Middle frontal gyrus (tissue), 1 donor: Measurements from ENCODE around the gene RAVER2.
"Not testable (repeated sequence)": the region's sequence is repeated elsewhere in the genome, so short reads cannot be mapped to it uniquely, and the experiment has no call there.

Source experiments
- DNase-seq: peaks from one replicate; pipeline ENCODE4 v3.0.0-alpha.2; 2015; ENCODE audit warnings: low spot score; ENCODE audit errors: extremely low spot score

The RAVER2 gene, protein sequence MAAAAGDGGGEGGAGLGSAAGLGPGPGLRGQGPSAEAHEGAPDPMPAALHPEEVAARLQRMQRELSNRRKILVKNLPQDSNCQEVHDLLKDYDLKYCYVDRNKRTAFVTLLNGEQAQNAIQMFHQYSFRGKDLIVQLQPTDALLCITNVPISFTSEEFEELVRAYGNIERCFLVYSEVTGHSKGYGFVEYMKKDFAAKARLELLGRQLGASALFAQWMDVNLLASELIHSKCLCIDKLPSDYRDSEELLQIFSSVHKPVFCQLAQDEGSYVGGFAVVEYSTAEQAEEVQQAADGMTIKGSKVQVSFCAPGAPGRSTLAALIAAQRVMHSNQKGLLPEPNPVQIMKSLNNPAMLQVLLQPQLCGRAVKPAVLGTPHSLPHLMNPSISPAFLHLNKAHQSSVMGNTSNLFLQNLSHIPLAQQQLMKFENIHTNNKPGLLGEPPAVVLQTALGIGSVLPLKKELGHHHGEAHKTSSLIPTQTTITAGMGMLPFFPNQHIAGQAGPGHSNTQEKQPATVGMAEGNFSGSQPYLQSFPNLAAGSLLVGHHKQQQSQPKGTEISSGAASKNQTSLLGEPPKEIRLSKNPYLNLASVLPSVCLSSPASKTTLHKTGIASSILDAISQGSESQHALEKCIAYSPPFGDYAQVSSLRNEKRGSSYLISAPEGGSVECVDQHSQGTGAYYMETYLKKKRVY

GRCh38 chr1:64744492-64745180, at the start of gene RAVER2:
TSS of gene RAVER2 (plus strand) at chr1:64745075. CDS start at chr1:64745173, 98 bp downstream.
- DNase-seq = no peak

GRCh38 chr1:64696879-64697278, 48.0 kb upstream of the RAVER2 start:
- DNase-seq = no peak

- DNase-seq = no peak
Observed at GRCh38 chr1:64699327-64699726, 45.5 kb upstream of the RAVER2 start.

DNA sequence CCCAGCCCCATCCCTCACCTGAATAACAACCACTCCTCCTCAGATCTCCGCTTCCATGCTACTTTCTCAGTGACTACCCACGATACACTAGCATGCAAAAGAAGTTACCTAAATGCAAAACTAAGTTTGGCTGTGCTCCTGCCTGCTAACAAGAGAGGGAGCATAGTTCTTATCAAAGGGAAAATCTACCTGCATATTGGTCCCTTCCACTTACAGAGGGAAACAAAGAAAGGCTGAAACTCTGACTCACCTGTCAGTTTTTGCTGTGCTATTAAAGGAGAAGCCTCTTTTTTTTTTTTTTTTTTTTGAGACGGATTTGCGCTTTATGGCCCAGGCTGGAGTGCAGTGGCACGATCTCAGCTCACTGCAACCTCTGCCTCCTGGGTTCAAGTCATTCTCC, 43.8 kb upstream of the RAVER2 start:
- no peak for DNase-seq

GRCh38 chr1:64701886-64702285, 43.0 kb upstream of the RAVER2 start:
- no peak for DNase-seq

DNA sequence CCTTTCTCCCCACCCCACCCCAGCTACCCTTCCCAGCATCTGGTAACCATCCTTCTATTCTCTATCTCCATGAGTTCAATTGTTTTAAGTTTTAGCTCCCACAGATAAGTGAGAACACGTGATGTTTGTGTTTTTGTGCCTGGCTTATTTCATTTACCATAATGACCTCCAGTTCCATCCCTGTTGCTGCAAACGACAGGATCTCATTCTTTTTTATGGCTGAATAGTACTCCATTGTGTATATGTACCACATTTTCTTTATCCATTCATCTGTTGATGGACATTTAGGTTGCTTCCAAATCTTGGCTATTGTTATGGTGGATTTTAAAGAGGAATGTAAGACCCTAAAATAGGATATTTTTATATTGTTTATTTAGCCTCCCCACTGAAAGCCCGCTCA, 42.2 kb upstream of the RAVER2 start:
- not testable (repeated sequence) for DNase-seq

DNA sequence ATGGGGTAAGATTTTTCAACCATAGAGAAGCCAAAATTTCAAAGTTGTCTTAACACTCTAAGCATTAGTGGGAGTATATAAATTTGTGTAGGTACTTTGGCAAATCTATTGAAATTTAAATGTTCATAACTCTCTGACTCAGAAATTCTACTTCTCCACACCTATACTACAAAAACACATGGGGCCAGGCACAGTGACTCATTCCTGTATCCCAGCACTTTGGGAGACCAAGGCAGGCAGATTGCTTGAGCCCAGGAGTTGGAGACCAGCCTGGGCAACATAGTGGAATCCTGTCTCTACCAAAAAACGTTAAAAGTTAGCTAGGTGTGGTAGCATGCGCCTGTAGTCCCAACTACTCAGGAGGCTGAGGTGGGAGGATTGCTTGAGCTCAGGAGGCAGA, 41.3 kb upstream of the RAVER2 start:
- DNase-seq = no peak

GRCh38 chr1:64705591-64705990, 39.3 kb upstream of the RAVER2 start:
- no peak for DNase-seq

GRCh38 chr1:64711266-64711665, 33.6 kb upstream of the RAVER2 start:
- DNase-seq = no peak

GRCh38 chr1:64712049-64712448, 32.8 kb upstream of the RAVER2 start:
- no peak for DNase-seq

DNA sequence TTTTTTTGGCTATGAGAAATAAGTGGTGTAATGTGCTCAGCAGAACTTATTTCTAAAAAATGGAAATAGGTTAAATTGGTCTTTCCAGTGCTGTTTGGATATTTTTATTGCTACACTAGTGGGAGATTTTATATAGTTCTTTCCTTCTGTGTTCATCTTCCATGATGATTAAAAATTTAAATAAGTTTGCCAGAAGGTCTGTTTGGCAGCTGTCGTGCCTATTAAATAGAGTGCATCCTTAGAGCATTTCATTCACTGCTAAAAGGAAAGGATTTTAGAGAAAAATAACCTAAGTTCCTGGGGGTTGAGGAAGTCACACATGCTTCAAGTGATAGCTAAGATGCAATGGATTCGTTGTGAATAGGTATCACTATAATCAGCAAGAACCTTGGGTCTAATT, 29.7 kb upstream of the RAVER2 start:
- DNase-seq = no peak

- no peak for DNase-seq
Observed at GRCh38 chr1:64721135-64721534, 23.7 kb upstream of the RAVER2 start.

- DNase-seq = no peak
Observed at GRCh38 chr1:64721576-64722145, 23.2 kb upstream of the RAVER2 start.

GRCh38 chr1:64727861-64728260, 17.0 kb upstream of the RAVER2 start:
- DNase-seq = no peak

DNA sequence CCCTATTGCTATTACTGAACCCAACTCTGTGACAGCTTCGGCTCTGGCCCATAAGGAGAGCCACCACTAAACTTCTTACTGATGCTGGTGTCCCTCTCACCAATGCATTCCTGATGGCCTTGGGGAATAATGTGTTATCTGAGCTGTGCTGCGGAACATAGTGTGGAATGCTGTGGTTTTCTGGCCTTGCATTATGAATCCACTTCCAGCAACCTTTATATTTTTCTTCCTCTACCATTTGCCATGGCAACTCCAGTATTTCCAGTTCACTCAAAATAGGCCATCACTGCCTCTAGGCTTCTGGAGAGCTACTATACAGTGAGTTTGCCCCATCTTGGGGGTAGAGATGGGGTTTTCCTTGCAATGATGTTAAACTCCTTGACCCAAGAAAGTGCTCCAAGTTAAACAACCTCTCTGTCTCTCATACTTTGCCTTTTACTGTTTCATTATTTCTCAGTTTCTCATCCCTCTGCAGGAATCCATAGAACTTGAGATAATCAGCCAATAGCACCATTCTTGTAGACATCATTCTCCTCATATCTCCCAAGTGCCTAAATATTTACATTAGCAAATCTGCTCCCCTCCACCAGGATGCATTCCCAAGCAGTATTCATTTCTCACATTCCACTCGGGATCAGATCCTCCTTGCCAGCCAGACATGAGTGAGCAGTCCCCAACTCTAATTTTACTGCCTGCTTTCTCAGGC, 11.1 kb upstream of the RAVER2 start:
- DNase-seq = no peak

GRCh38 chr1:64734287-64734652, 10.6 kb upstream of the RAVER2 start:
- DNase-seq = no peak

- not testable (repeated sequence) for DNase-seq
Observed at GRCh38 chr1:64740687-64741086, 4.2 kb upstream of the RAVER2 start.

GRCh38 chr1:64743954-64744491, 852 bp upstream of the RAVER2 start:
- no peak for DNase-seq

DNA sequence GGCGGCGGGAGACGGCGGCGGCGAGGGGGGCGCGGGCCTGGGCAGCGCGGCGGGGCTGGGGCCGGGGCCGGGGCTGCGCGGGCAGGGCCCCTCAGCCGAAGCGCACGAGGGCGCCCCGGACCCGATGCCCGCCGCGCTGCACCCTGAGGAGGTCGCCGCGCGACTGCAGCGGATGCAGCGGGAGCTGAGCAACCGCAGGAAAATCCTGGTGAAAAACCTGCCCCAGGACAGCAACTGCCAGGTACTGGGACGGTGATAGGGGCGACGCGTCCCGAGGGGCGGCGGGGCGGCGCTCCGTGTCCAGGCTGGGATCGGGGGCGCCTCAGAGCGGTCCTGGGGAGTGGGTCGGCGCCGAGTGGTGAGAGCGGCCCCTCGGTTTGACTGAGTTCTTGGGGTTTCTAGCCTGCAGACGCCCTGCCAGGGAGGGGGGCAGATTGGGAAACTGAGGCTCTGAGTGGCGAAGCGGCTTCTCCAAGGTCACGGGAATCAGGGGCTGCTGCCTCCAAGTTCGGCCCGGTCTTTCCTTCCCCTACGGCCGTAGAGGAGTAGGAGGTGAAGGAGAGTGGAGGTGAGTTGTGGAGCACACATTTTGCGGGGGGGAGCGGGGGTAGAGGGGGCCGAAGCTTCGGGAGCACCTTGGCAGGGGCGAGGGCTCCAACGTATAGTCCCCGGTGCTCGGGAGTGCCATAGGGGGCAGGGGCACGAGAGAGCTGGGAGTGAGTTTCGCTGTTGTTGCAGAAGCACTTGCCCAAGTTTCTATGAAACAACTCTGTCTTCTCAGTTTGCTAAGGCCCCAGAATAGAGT, 508 bp downstream of the RAVER2 start:
- no peak for DNase-seq
